Measurements from ENCODE around the gene ERGIC3.

DNA sequence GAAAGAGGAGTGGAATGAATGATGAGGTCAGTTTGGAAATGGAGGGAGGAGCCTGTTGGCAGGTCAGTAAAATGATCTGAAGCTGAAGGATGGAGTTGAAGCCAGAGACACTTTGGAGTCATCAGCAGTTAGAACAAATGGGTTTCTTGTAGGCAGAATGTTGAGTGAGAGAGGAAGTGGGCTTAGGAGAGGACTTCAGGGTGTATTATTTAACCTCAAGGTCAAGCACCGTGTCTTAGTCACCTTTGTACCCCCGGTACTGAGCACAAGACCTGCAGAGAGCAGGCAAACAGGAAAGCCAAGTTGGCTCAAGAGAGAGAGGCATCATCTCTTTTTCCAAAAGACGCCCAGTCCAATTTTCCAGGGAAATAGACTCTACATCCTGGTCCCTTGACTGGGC, 35.7 kb upstream of the ERGIC3 start:
- TF ChIP-seq ARHGAP35 (CRISPR knock-in tag; IDR thresholded peaks at IDR 0.05; ENCODE audit: borderline replicate concordance) (no peak), ZNF567 (CRISPR knock-in tag; IDR thresholded peaks at IDR 0.05; ENCODE audit: borderline replicate concordance) (no peak), ZNF383 (CRISPR knock-in tag; IDR thresholded peaks at IDR 0.05; ENCODE audit: borderline replicate concordance) (no peak), KLF13 (CRISPR knock-in tag; IDR thresholded peaks at IDR 0.05) (no peak)
- TF ChIP-seq, protein P1, sequence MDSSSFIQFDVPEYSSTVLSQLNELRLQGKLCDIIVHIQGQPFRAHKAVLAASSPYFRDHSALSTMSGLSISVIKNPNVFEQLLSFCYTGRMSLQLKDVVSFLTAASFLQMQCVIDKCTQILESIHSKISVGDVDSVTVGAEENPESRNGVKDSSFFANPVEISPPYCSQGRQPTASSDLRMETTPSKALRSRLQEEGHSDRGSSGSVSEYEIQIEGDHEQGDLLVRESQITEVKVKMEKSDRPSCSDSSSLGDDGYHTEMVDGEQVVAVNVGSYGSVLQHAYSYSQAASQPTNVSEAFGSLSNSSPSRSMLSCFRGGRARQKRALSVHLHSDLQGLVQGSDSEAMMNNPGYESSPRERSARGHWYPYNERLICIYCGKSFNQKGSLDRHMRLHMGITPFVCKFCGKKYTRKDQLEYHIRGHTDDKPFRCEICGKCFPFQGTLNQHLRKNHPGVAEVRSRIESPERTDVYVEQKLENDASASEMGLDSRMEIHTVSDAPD (CRISPR knock-in tag; IDR thresholded peaks at IDR 0.05): no peak
- TF ChIP-seq, protein P2, sequence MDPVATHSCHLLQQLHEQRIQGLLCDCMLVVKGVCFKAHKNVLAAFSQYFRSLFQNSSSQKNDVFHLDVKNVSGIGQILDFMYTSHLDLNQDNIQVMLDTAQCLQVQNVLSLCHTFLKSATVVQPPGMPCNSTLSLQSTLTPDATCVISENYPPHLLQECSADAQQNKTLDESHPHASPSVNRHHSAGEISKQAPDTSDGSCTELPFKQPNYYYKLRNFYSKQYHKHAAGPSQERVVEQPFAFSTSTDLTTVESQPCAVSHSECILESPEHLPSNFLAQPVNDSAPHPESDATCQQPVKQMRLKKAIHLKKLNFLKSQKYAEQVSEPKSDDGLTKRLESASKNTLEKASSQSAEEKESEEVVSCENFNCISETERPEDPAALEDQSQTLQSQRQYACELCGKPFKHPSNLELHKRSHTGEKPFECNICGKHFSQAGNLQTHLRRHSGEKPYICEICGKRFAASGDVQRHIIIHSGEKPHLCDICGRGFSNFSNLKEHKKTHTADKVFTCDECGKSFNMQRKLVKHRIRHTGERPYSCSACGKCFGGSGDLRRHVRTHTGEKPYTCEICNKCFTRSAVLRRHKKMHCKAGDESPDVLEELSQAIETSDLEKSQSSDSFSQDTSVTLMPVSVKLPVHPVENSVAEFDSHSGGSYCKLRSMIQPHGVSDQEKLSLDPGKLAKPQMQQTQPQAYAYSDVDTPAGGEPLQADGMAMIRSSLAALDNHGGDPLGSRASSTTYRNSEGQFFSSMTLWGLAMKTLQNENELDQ (CRISPR knock-in tag; IDR thresholded peaks at IDR 0.05; ENCODE audit: borderline replicate concordance): no peak
